H4 (cell line): ENCODE measurements around the gene NF1. TPM values are rescaled to one million over a fixed set of nuclear protein-coding genes. Genes with fewer than 3 reads are reported as not detected.
"Not testable (repeated sequence)": the region's sequence is repeated elsewhere in the genome, so short reads cannot be mapped to it uniquely, and the experiment has no call there.

Experiments used
- DNase-seq: peaks from one replicate; pipeline ENCODE4 v3.0.0-alpha.2; 2015; ENCODE audit warnings: low spot score
- total RNA-seq: library from RNA; depleted of rRNA; stranded (reverse); fragments of >200 nt; shearing (Covaris generic); gene quantifications from 2 replicates; pipeline ENCODE4 v1.2.3, GENCODE V29; 2014

The NF1 gene
- total RNA-seq, 1 experiment from 2014 or later, result 23.2 TPM

GRCh38 chr17:31256936-31257335 lies 162.2 kb downstream of the NF1 start:
- no peak for DNase-seq

- no peak for DNase-seq
Observed at GRCh38 chr17:31260151-31260550, 165.4 kb downstream of the NF1 start.

- no peak for DNase-seq
Observed at GRCh38 chr17:31261601-31262000, 166.8 kb downstream of the NF1 start.

GRCh38 chr17:31262923-31263322 lies 168.1 kb downstream of the NF1 start:
- not testable (repeated sequence) for DNase-seq

- peak; percentile 13 for DNase-seq
Observed at GRCh38 chr17:31266042-31266441, 171.3 kb downstream of the NF1 start.

- peak; percentile 50 for DNase-seq
Observed at GRCh38 chr17:31269036-31269577, 174.3 kb downstream of the NF1 start.

- DNase-seq, result peak; percentile 99
Observed at GRCh38 chr17:31269578-31269983, 174.8 kb downstream of the NF1 start.

GRCh38 chr17:31272236-31272635 lies 177.5 kb downstream of the NF1 start:
- DNase-seq, result no peak

- no peak for DNase-seq
Observed at GRCh38 chr17:31272803-31273202, 178.0 kb downstream of the NF1 start.

- DNase-seq, result no peak
Observed at GRCh38 chr17:31273516-31273915, 178.7 kb downstream of the NF1 start.

GRCh38 chr17:31274252-31274651 lies 179.5 kb downstream of the NF1 start:
- peak; percentile 48 for DNase-seq

- no peak for DNase-seq
Observed at GRCh38 chr17:31275116-31275515, 180.3 kb downstream of the NF1 start.

GRCh38 chr17:31279401-31279800 lies 184.6 kb downstream of the NF1 start:
- no peak for DNase-seq

- DNase-seq, result no peak
Observed at GRCh38 chr17:31281061-31281460, 186.3 kb downstream of the NF1 start.

- no peak for DNase-seq
Observed at GRCh38 chr17:31283841-31284240, 189.1 kb downstream of the NF1 start.

GRCh38 chr17:31286587-31286986 lies 191.8 kb downstream of the NF1 start:
- no peak for DNase-seq

GRCh38 chr17:31287932-31288331 lies 193.2 kb downstream of the NF1 start:
- not testable (repeated sequence) for DNase-seq

- no peak for DNase-seq
Observed at GRCh38 chr17:31289790-31290189, 195.0 kb downstream of the NF1 start.

GRCh38 chr17:31291820-31292219 lies 197.0 kb downstream of the NF1 start:
- no peak for DNase-seq

- no peak for DNase-seq
Observed at GRCh38 chr17:31293581-31293980, 198.8 kb downstream of the NF1 start.

- no peak for DNase-seq
Observed at GRCh38 chr17:31294231-31294630, 199.5 kb downstream of the NF1 start.

GRCh38 chr17:31294820-31295488 lies 200.2 kb downstream of the NF1 start:
- no peak for DNase-seq

- DNase-seq, result no peak
Observed at GRCh38 chr17:31295489-31295871, 200.7 kb downstream of the NF1 start.

- no peak for DNase-seq
Observed at GRCh38 chr17:31296142-31296541, 201.4 kb downstream of the NF1 start.
